Activated naive CD4-positive, alpha-beta T cell (primary cell): ENCODE results near the gene SHANK1.
"Not testable (repeated sequence)": the region's sequence is repeated elsewhere in the genome, so short reads cannot be mapped to it uniquely, and the experiment has no call there.

ENCODE experiments used
- DNase-seq, 4 experiments: peaks; one replicate each; lab custom pipeline; 2025; lab: John Stamatoyannopoulos, UW

SHANK1 gene

DNA sequence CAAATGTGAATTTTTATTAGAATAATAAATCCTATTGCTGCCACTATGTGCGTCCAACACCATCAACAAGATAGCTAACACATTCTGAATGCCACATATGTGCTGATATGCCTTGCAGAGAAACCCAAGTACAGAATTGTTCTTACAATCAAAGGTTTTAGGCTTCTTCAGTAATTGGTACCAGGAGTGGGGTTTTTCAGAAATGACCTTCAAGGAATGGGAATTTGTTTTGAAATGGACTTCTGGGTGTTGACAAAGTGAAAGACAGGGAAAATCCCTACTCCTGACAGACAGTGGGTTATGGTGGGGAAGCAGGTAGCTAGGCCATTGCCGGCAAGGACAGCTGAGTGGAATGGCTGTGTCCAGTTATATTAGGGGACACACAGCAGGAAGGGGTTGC, 85.6 kb downstream of the SHANK1 start:
- DNase-seq, result no peak

DNA sequence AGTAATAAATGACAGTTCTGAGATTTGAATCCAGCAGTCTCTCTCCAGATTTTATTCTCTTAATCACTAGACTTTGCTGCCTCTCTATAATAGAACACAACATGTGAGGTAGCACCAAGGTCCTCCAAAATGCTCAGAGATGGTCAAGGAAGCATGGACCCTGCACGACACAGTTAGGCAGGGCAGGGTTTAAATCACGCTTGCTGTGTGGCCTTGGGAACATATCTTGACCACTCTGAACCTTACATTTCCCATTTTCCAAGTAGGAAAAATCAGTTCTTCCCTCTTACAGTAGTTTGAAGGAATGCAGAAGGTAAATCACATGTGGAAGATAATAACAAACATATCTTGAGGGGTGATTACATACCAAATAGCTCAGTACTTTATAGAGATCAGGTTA, 86.2 kb downstream of the SHANK1 start:
- no peak for DNase-seq

DNA sequence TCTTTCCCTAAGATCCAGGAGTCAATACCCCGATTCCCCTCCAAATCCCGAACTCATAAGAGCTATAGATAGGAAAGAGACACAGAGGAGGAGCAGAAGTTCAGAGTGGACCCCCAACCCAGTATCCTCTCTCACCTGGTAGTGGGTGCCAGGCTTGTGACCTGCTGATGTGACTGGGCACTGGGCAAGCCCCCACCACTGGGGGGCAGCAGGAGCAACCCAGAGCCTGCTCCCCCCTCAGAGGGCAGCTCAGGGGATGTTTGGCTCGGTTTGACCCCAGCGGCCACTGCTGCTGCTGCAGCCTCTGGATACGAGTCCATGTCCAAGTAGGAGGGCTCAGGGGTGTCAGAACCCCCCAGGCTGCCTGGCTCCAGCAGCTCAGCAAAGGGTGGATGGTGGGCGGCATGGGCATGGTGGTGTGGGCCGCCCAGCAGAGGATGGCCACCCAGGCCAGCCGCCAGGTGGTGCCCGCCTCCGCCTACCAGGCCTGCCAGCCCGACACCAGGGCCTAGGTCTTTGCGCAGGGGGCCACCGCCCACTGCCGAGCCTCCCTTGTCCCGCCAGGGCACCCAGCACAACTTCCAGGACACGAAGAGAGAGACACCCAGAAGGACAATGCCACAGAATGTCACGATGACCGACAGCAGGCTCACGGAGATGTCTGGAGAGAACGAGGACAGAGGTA, 87.3 kb downstream of the SHANK1 start:
- DNase-seq, result no peak

DNA sequence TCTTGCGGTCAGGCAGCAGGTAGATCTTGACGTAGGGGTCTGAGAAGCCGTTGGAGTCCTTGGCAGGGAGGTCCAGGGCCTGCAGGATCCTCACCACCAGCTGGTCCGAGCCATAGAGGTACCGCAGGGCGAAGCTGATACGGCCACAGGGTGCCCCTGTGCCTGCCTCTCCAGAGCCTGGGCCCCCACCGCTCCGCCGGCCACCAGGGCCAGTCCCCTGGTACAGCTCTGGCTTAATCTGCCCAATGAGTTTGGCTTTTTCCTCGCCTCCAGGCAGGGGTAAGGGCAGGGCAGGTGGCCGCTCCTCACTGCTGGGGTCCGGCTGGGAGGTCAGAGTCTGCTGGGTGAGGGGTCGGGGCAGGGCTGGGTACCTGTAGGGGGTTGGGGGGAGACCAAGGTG, 89.8 kb downstream of the SHANK1 start:
- DNase-seq, result no peak

DNA sequence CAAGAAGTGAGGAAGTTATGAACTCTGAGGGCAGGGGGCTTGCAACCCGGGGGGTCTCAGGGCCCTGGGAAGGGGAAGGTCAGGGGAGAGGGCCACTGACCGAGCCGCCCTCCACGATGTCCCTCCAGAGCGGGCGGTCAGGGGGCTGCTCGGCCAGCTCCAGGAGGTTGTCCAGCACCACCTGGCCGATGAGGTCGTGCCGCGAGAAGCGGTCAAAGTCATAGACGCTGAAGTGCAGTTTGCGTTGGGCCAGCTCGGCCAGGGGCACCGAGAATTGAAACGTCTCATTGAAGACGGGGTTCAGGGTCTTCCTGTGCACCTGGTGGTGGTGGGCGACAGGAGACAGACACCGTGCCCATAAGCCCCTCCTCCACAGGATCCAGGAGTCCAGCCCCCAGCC, 90.4 kb downstream of the SHANK1 start:
- DNase-seq, result no peak

DNA sequence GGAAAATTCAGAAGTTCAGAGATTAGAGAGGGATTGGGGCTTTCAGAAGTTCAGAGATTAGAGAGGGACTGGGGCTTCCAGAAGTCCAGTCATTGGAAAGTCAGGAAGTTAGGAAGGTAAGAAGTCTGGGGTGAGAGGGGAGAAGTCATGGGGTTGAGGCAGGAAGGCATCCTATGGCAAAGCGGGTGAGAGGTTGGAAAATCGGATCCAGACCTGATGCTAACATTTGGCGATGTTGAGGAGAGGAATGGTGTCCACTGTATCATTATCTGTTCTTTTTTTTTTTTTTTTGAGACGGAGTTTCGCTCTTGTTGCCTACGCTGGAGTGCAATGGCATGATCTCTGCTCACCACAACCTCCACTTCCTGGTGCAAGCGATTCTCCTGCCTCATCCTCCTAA, 91.1 kb downstream of the SHANK1 start:
- DNase-seq, result no peak

DNA sequence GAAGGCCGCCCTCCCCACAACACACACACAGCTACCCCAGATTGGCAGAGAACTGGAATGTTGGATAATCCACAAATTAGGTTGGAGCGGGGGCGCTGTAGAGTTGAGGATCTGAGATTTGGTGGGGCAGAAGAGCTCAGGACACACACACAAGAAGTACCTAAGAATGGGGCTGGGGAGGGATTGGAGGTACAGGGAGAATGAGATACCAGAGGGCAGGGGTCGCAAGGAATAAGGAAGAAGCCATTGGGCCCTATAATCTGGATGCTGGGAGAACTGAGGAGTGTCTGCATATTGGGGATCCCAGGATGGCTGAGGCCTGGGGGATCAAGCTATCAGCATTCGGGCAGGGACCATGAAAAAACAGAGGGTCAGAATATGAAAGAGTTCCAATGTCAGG, 91.5 kb downstream of the SHANK1 start:
- no peak for DNase-seq

DNA sequence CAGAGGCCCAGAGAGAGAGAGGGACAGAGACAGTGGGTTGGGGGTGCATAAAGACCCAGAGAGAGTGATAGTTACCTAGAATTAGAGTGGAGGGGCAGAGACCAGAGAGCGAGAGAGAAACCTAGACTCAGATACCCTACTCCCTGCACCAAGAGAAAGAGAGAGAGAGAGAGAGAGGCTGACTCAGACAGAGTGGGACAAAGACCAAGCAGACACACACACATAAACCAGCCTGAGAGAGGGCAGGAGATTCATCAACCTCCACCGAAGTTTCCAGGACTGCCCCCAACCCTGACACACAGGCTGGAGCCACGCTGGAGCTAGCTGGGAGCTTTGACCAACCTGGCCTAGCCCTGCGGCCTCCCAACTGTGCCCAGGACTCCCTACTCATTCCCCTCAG, 92.8 kb downstream of the SHANK1 start:
- no peak for DNase-seq

DNA sequence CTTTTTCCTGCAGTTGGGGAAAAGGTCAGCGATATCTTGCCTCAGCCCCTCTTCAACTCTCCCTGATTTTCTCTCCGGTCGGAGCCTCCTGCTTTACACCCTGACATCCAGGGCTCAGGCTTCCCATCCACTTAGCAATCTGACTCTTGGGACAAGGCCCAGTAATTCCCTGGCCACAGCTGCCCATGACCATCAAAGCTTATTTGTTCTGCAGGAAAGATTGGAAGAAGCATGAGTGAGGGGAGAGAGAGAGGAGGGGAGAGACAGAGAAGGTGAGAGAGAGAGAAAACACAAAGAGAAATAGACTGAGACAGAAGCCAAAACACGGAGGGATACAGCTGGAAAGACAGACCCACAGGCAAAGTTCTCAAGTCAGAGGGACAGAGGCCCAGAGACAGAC, 93.6 kb downstream of the SHANK1 start:
- DNase-seq, result no peak

DNA sequence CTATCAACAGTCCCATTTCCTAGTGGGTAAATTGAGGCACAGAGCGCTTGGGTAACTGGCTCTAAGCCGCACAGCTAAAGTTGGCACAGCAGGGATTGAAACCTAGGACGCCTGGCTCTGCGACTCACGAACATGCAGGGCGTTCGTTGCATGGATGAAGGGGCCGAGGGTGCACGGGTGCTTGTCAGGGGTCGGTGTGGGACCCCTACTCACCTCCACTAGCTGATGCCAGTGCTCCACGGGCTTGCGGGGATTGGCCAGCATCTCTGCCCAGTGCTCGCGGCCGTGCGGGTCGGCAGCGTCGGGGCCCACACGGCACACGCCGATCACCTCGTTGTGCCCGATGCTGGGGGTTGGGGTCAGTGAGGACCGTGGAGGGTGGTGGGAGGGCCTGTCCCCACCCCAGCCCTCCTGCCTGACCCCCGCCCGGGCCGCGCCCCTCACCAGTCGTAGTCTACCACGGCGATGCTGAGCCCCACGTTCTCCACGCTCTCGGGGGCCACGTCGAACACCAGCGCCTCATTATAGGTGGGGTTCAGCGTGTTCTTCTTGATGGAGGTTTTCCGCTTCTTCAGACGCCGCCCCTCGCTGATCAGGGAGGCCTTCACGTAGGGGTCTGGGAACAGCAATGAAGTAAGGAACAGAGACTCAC, 94.5 kb downstream of the SHANK1 start:
- no peak for DNase-seq

DNA sequence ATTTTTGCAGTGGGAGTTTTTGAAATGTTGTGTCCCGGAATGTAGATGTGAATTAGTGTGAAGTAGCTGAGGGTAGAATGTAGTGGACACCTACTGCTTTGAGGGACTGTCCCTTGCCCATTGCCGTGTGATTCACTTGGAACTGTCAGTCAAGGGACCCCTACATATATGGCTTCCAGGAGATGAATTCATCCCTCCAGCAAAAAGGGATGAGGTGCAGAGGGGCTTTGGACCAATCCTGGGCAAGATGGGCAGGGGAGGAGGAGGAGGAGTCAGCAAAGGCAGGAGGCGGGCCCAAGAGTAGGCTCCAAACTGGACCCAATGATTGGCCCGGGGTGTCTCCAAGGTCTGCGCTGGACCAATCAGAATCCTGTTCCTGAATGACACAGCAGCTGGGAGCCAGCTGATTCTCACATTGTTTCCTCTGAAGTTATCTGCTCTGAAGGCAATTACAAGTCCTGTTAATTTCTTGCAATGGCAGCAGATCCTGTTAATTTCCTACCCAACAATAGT, 99.2 kb downstream of the SHANK1 start:
- DNase-seq, result not testable (repeated sequence)

DNA sequence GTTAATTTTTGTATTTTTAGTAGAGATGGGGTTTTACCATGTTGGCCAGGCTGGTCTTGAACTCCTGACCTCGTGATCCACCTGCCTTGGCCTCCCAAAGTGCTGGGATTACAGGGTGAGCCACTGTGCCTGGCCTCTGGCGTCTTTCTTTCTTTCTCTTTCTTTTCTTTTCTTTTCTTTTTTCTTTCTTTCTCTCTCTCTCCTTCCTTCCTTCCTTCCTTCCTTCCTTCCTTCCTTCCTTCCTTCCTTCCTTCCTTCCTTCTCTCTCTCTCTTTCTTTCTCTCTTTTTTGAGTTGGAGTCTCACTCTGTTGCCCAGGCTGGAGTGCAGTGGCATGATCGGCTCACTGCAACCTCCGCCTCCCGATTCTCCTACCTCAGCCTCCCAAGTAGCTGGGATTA, 100.4 kb downstream of the SHANK1 start:
- DNase-seq, result not testable (repeated sequence)

DNA sequence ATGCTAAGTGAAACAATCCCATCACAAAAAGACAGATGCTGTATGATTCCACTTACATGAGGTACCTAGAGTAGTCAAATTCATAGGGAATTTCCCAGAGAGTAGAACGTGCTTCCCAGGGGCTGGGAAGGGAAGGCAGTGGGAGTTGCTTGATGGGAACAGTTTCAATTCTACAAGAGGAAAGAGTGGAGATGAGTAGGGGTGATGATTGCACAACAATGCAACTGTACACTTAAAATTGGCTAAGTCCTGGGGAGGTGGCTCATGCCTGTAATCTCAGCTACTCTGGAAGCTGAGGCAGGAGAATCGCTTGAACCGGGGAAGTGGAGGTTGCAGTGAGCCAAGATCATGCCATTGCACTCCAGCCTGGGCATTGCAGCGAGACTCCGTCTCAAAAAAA, 101.2 kb downstream of the SHANK1 start:
- DNase-seq, result not testable (repeated sequence)

DNA sequence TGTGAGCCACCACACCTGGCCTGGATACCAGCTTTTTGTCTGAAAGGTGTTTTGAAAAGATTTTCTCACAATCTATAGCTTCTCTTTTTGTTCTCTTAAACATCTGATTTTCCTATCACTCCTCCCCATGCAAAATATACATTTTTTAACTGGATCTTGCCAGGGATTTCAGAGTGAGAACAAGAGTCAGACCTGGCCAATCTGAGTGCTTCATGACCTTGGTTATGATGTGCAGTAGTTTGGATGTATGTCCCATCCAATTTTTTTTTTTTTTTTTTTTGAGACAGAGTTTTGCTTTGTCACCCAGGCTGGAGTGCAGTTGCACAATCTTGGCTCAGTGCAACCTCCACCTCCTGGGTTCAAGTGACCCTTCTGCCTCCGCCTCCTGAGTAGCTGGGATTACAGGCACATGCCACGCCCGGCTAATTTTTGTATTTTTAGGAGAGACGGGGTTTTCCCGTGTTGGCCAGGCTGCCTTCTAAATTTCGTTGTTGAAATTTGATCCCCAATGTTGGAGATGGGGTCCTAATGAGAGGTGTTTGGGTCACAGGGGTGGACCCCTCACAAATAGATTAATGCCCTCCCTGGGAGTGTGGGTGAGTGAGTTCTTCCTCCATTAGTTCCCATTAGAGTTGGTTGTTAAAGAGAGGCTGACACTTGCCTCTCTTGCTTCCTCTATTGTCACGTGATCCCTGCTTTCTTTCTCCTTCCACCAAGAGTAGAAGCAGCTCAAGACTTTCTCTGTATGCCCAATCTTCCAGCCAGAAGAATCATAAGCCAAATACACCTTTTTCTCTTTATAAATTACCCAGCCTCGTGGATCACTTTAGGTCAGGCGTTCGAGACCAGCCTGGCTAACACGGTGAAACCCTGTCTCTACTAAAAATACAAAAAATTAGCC, 106.8 kb downstream of the SHANK1 start:
- DNase-seq, result not testable (repeated sequence)
